Esophagus muscularis mucosa (tissue), 3 donors: Measurements from ENCODE around the gene DOK3.
A peak's percentile ranks its signal among the peaks of the same experiment; 100 is the strongest.

ENCODE experiments used
- POLR2A ChIP-seq: fragments of 450-650 bp; IDR thresholded peaks from one replicate; pipeline ENCODE4 v1.6.1; 2017; ENCODE audit warnings: antibody characterized with exemption, moderate library complexity, mild to moderate bottlenecking, low read depth
- POLR2AphosphoS5 ChIP-seq, 2 donors: sonication (generic); formaldehyde crosslinking; IDR thresholded peaks; one replicate each; pipeline ENCODE4 v1.6.1; 2017; ENCODE audit warnings: antibody characterized with exemption in 2 of 2
- TF ChIP-seq, protein P1 (sequence below), 3 experiments: fragments of 200-600 bp in 2 of 3; fragments of 450-650 bp in 1 of 3; sonication (generic) in 2 of 3; IDR thresholded peaks; one replicate each; pipeline ENCODE4 v1.5.1; 2017 to 2019; ENCODE audit warnings: antibody characterized with exemption in 3 of 3, mild to moderate bottlenecking in 2 of 3, moderate library complexity in 1 of 3

DNA sequence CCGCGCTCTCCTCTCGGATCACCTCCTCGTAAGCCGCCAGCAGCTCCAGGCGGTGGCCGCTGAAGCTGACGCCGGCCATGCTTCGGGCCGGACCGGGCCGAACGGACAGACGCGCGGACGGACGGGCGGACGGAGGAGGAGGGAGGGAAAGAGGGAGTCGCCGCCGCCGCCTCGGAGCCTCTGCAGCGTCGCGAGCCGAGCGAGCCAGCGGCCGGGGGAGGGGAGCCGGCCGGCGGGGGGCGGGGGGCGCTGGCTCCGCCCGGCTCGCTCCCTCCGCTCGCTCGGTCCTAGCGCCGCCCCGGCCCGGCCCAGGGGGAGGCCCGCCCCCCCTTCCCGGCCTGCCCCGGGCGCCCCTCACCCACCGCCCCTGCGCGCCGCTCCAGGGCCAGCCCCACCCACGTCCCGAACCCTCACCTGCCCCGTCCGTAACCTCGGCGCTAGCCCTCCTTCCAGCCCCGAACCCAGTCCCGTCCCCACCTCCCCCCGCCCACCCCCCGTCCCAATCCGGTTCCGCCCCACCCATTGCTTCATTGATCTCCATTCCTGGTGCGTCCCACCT is 36.1 kb downstream of the DOK3 start, which contains the start of gene DBN1:
- TF ChIP-seq, protein P1, sequence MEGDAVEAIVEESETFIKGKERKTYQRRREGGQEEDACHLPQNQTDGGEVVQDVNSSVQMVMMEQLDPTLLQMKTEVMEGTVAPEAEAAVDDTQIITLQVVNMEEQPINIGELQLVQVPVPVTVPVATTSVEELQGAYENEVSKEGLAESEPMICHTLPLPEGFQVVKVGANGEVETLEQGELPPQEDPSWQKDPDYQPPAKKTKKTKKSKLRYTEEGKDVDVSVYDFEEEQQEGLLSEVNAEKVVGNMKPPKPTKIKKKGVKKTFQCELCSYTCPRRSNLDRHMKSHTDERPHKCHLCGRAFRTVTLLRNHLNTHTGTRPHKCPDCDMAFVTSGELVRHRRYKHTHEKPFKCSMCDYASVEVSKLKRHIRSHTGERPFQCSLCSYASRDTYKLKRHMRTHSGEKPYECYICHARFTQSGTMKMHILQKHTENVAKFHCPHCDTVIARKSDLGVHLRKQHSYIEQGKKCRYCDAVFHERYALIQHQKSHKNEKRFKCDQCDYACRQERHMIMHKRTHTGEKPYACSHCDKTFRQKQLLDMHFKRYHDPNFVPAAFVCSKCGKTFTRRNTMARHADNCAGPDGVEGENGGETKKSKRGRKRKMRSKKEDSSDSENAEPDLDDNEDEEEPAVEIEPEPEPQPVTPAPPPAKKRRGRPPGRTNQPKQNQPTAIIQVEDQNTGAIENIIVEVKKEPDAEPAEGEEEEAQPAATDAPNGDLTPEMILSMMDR (IDR thresholded peaks at IDR 0.05), result no peak
- TF ChIP-seq POLR2AphosphoS5 (IDR thresholded peaks at IDR 0.05), result peak; percentile 6 to 78
- no peak for TF ChIP-seq POLR2A
